IMR-90 (cell line): Measurements from ENCODE around the gene AMPD3. TPM values are rescaled to one million over a fixed set of nuclear protein-coding genes. Genes with fewer than 3 reads are reported as not detected.

Experiments
- ATAC-seq: fragments of 200-7000 bp; cut with Tn5 transposase; 2 replicates; pipeline ENCODE4 v1.9.1; 2020; ENCODE audit warnings: low read depth, mild to moderate bottlenecking, moderate library complexity
- BruUV-seq: library from RNA; stranded (reverse); fragments of 400-500 nt; replicated peaks from 2 replicates; lab custom pipeline; 2021; lab: Mats Ljungman, UMichigan
- CTCF ChIA-PET: fragments of 300-600 bp; formaldehyde crosslinking; extraction: SDS; loops from one replicate; lab custom pipeline; 2021; ENCODE audit warnings: antibody characterized with exemption; lab: Yijun Ruan, JAX
- POLR2A ChIA-PET: fragments of 300-600 bp; sonication (Branson Sonifier 250); formaldehyde crosslinking; loops from one replicate; lab custom pipeline; 2022; ENCODE audit warnings: antibody characterized with exemption; ENCODE audit not compliant: unreplicated experiment; lab: Charles Lee
- DNase-seq: peaks from one replicate; pipeline ENCODE4 v3.0.0; 2013
- H2AFZ ChIP-seq: replicated peaks from 2 replicates; pipeline ENCODE3; 2013; ENCODE audit warnings: low read length, mild to moderate bottlenecking; ENCODE audit not compliant: poor library complexity
- H2AK5ac ChIP-seq: 2 replicates; pipeline ENCODE4 v1.6.1; 2013; ENCODE audit warnings: low read depth, low read length, inconsistent platforms
- H2AK9ac ChIP-seq: replicated peaks from 2 replicates; pipeline ENCODE3; 2013; ENCODE audit warnings: mild to moderate bottlenecking, low read depth, low read length, moderate library complexity; ENCODE audit not compliant: poor library complexity
- H2BK120ac ChIP-seq: 2 replicates; pipeline ENCODE4 v1.6.1; 2013; ENCODE audit warnings: low read depth, low read length, inconsistent platforms
- H2BK15ac ChIP-seq: 3 replicates; pipeline ENCODE4 v1.6.1; 2013; ENCODE audit warnings: low read depth, low read length, inconsistent platforms
- H2BK20ac ChIP-seq: 2 replicates; pipeline ENCODE4 v1.6.1; 2013; ENCODE audit warnings: low read depth, mild to moderate bottlenecking, inconsistent platforms, low read length, moderate library complexity
- H2BK5ac ChIP-seq: 2 replicates; pipeline ENCODE4 v1.6.1; 2013; ENCODE audit warnings: mild to moderate bottlenecking, low read depth, low read length, inconsistent platforms; ENCODE audit not compliant: poor library complexity, severe bottlenecking
- H3K14ac ChIP-seq: replicated peaks from 2 replicates; pipeline ENCODE4 v1.6.1; 2013; ENCODE audit warnings: low read depth, low read length, inconsistent platforms
- H3K18ac ChIP-seq: 2 replicates; pipeline ENCODE4 v1.6.1; 2013; ENCODE audit warnings: low read depth, low read length, control low read depth
- H3K23ac ChIP-seq: 2 replicates; pipeline ENCODE4 v1.6.1; 2013; ENCODE audit warnings: low read depth, low read length, inconsistent platforms
- H3K27ac ChIP-seq: 2 replicates; pipeline ENCODE4 v1.5.1; 2013; ENCODE audit warnings: mild to moderate bottlenecking, control low read depth, low read length; ENCODE audit not compliant: insufficient read depth
- H3K27me3 ChIP-seq: 2 replicates; pipeline ENCODE4 v1.6.1; 2013; ENCODE audit warnings: low read length; ENCODE audit not compliant: control insufficient read depth, insufficient read depth
- H3K36me3 ChIP-seq: 2 replicates; pipeline ENCODE4 v1.6.1; 2013; ENCODE audit warnings: low read length, mixed read lengths; ENCODE audit not compliant: control insufficient read depth, insufficient read depth
- H3K4ac ChIP-seq: 2 replicates; pipeline ENCODE4 v1.6.1; 2013; ENCODE audit warnings: low read depth, low read length, inconsistent platforms
- H3K4me1 ChIP-seq: 2 replicates; pipeline ENCODE4 v1.6.1; 2013; ENCODE audit warnings: low read length, mixed read lengths; ENCODE audit not compliant: control insufficient read depth, insufficient read depth
- H3K4me2 ChIP-seq: 2 replicates; pipeline ENCODE4 v1.6.1; 2013; ENCODE audit warnings: low read depth, mild to moderate bottlenecking, control low read depth, low read length, moderate library complexity
- H3K4me3 ChIP-seq: 2 replicates; pipeline ENCODE4 v1.5.1; 2013; ENCODE audit warnings: low read depth, mild to moderate bottlenecking, control low read depth, low read length, moderate library complexity; ENCODE audit not compliant: insufficient read depth
- H3K56ac ChIP-seq: 2 replicates; pipeline ENCODE4 v1.6.1; 2013; ENCODE audit warnings: low read length, inconsistent platforms; ENCODE audit not compliant: insufficient read depth; ENCODE audit errors: extremely low read depth
- H3K79me1 ChIP-seq, 2 experiments: 2 replicates each; pipeline ENCODE4 v1.6.1; 2013; ENCODE audit warnings: low read length in 2 of 2, inconsistent platforms in 1 of 2, low read depth in 1 of 2
- H3K9ac ChIP-seq: 2 replicates; pipeline ENCODE4 v1.6.1; 2013; ENCODE audit warnings: low read depth, low read length, control low read depth
- H3K9me1 ChIP-seq: 2 replicates; pipeline ENCODE4 v1.6.1; 2013; ENCODE audit warnings: low read length, inconsistent platforms; ENCODE audit not compliant: insufficient read depth
- H3K9me3 ChIP-seq: 2 replicates; pipeline ENCODE4 v1.6.1; 2013; ENCODE audit warnings: low read length; ENCODE audit not compliant: control insufficient read depth, insufficient read depth
- H4K20me1 ChIP-seq: 2 replicates; pipeline ENCODE4 v1.6.1; 2013; ENCODE audit warnings: low read length, inconsistent platforms; ENCODE audit not compliant: insufficient read depth
- H4K5ac ChIP-seq: 2 replicates; pipeline ENCODE4 v1.6.1; 2013; ENCODE audit warnings: mild to moderate bottlenecking, low read depth, low read length, control low read depth
- H4K8ac ChIP-seq, 2 experiments: 2 replicates each; pipeline ENCODE4 v1.6.1; 2013; ENCODE audit warnings: low read depth in 2 of 2, low read length in 2 of 2, control low read depth in 1 of 2, inconsistent platforms in 1 of 2
- H4K91ac ChIP-seq: 2 replicates; pipeline ENCODE4 v1.6.1; 2013; ENCODE audit warnings: low read depth, low read length, inconsistent platforms; ENCODE audit not compliant: insufficient read depth
- BHLHE40 ChIP-seq: fragments of 150-350 bp; IDR thresholded peaks from 2 replicates; pipeline ENCODE4 v1.6.1; 2016; ENCODE audit warnings: mild to moderate bottlenecking, low read depth, low read length
- CEBPB ChIP-seq: IDR thresholded peaks from 2 replicates; pipeline ENCODE4 v1.6.1; 2012; ENCODE audit warnings: low read depth, low read length, improper control_type of control experiment
- CHD1 ChIP-seq: IDR thresholded peaks from 2 replicates; pipeline ENCODE4 v1.6.1; 2012; ENCODE audit warnings: low read depth, low read length, improper control_type of control experiment
- ELK1 ChIP-seq: fragments of 150-350 bp; IDR thresholded peaks from 2 replicates; pipeline ENCODE4 v1.6.1; 2016; ENCODE audit warnings: low read depth, mild to moderate bottlenecking, low read length, moderate library complexity, borderline replicate concordance
- FOS ChIP-seq: fragments of 150-350 bp; IDR thresholded peaks from 2 replicates; pipeline ENCODE4 v1.6.1; 2016; ENCODE audit warnings: low read depth, low read length
- MAFK ChIP-seq: IDR thresholded peaks from 2 replicates; pipeline ENCODE4 v1.6.1; 2012; ENCODE audit warnings: low read depth, low read length, improper control_type of control experiment
- MAZ ChIP-seq: IDR thresholded peaks from 2 replicates; pipeline ENCODE4 v1.6.1; 2012; ENCODE audit warnings: low read depth, mild to moderate bottlenecking, low read length, improper control_type of control experiment, moderate library complexity, borderline replicate concordance
- MXI1 ChIP-seq: IDR thresholded peaks from 2 replicates; pipeline ENCODE4 v1.6.1; 2012; ENCODE audit warnings: low read depth, mild to moderate bottlenecking, low read length, moderate library complexity, borderline replicate concordance
- NFE2L2 ChIP-seq: fragments of 150-350 bp; IDR thresholded peaks from 2 replicates; pipeline ENCODE4 v1.6.1; 2016; ENCODE audit warnings: low read depth, mild to moderate bottlenecking, low read length
- POLR2A ChIP-seq: IDR thresholded peaks from 2 replicates; pipeline ENCODE4 v1.6.1; 2012; ENCODE audit warnings: mild to moderate bottlenecking, low read depth, low read length
- RAD21 ChIP-seq: IDR thresholded peaks from 2 replicates; pipeline ENCODE4 v1.6.1; 2012; ENCODE audit warnings: low read length, improper control_type of control experiment
- RCOR1 ChIP-seq: IDR thresholded peaks from 2 replicates; pipeline ENCODE4 v1.6.1; 2012; ENCODE audit warnings: mild to moderate bottlenecking, low read length, improper control_type of control experiment; ENCODE audit not compliant: insufficient replicate concordance
- RFX5 ChIP-seq: IDR thresholded peaks from 2 replicates; pipeline ENCODE4 v1.8.0; 2012; ENCODE audit warnings: low read depth, mild to moderate bottlenecking, low read length, moderate library complexity
- SMC3 ChIP-seq: fragments of 150-350 bp; IDR thresholded peaks from 2 replicates; pipeline ENCODE4 v1.6.1; 2016; ENCODE audit warnings: low read depth, mild to moderate bottlenecking, antibody characterized with exemption, low read length, moderate library complexity
- USF2 ChIP-seq: fragments of 150-350 bp; IDR thresholded peaks from 2 replicates; pipeline ENCODE4 v1.6.1; 2017; ENCODE audit warnings: mild to moderate bottlenecking, antibody characterized with exemption, low read length, low read depth
- WGBS, 2 experiments: methylation state at CpG; one replicate each; pipeline versions ENCODE4 v1.1.5 to v1.1.7; 2013; ENCODE audit warnings: missing lambda C conversion rate in 2 of 2; ENCODE audit not compliant: insufficient read length in 1 of 2; ENCODE audit errors: extremely low coverage in 2 of 2; 5-methylcytosine and 5-hydroxymethylcytosine counted together
- dilution Hi-C: fragments of 300-500 bp; cut with HindIII; formaldehyde crosslinking; loops from one replicate; pipeline ENCODE4 v1.14.3; 2018; ENCODE audit warnings: low sequenced_read_pairs; ENCODE audit not compliant: unreplicated experiment
- in situ Hi-C: fragments of 300-500 bp; cut with MboI; formaldehyde crosslinking; loops from 3 replicates; pipeline ENCODE4 v1.14.3; 2019; ENCODE audit warnings: low sequenced_read_pairs, inconsistent platforms, mixed read lengths
- intact Hi-C: fragments of 100-400 bp; cut with micrococcal nuclease; formaldehyde crosslinking; loops from 2 replicates; pipeline ENCODE4 v1.10.0; 2022
- polyA plus RNA-seq, 3 experiments: library from polyadenylated mRNA; depleted of rRNA; stranded (reverse); fragments of >200 nt; gene quantifications; 2 replicates each; pipeline ENCODE4 v1.2.3, GENCODE V29; 2012; ENCODE audit warnings: low replicate concordance in 1 of 3
- total RNA-seq: library from RNA; depleted of rRNA; stranded (reverse); fragments of >200 nt; gene quantifications from 2 replicates; pipeline ENCODE4 v1.2.3, GENCODE V29; 2012

The AMPD3 gene
- total and polyA plus RNA-seq, 2 of the 4 experiments (the other 2 are of a cell fraction), result 8.6 to 12.1 TPM

GRCh38 chr11:10502770-10503169 is 47.7 kb downstream of the AMPD3 start:
- no peak overlapping the region for H3K4ac ChIP-seq
- no peak overlapping the region for H2BK5ac ChIP-seq
- H3K27ac ChIP-seq, result no peak overlapping the region
- H4K8ac ChIP-seq, result no peak overlapping the region
- H3K9ac ChIP-seq, result no peak overlapping the region
- H2AK9ac ChIP-seq, result no peak overlapping the region
- ChIA-PET CTCF (no interaction called here), POLR2A (no interaction called here)
- no peak overlapping the region for H3K23ac ChIP-seq
- H3K36me3 ChIP-seq, result peaks cover 67% of the 10 kb centered on the region
- H2BK20ac ChIP-seq, result no peak overlapping the region
- in situ Hi-C loops (no loop called here), intact Hi-C loops (no loop called here), dilution Hi-C loops (loop anchor here (25.0 kb wide), 1 partner anchor 235 kb away; no protein-coding TSS in a partner anchor)
- H3K56ac ChIP-seq, result no peak overlapping the region
- no peak overlapping the region for H3K14ac ChIP-seq
- H3K4me3 ChIP-seq, result no peak overlapping the region
- H3K27me3 ChIP-seq, result no peaks in the 10 kb centered on the region
- no peaks in the 10 kb centered on the region for H3K4me1 ChIP-seq
- H4K5ac ChIP-seq, result no peak overlapping the region
- ATAC-seq, result no peak
- no CpG with 5 or more reads among the region's 3 CpGs for WGBS, 2 experiments
- no peak overlapping the region for H2AFZ ChIP-seq
- no TSS peak for BruUV-seq
- H3K4me2 ChIP-seq, result no peak overlapping the region
- no peaks in the 10 kb centered on the region for H4K20me1 ChIP-seq
- H2BK15ac ChIP-seq, result no peak overlapping the region
- H3K18ac ChIP-seq, result no peak overlapping the region
- H2BK120ac ChIP-seq, result no peak overlapping the region
- no peak overlapping the region for H4K91ac ChIP-seq
- H3K79me1 ChIP-seq, result peaks cover 0 to 5% of the 10 kb centered on the region in 2 experiments; a peak in 2 of 4 replicates
- TF ChIP-seq NFE2L2 (no peak), MXI1 (no peak), RAD21 (no peak), USF2 (no peak), SMC3 (no peak), ELK1 (no peak), MAFK (no peak), BHLHE40 (no peak), RFX5 (no peak), POLR2A (no peak), RCOR1 (no peak), FOS (no peak), CHD1 (no peak), MAZ (no peak), CEBPB (no peak)
- H3K9me1 ChIP-seq, result peaks cover 14% of the 10 kb centered on the region
- H3K9me3 ChIP-seq, result no peaks in the 10 kb centered on the region
- no peak for DNase-seq
- H2AK5ac ChIP-seq, result no peak overlapping the region
